ENCODE measurements around the gene TOGARAM1.

The TOGARAM1 gene

GRCh38 chr14:45003924-45004323 lies 41.9 kb downstream of the TOGARAM1 start:
- no peak overlapping the region for H3K4me3 ChIP-seq (ENCODE audit: control insufficient read depth, low read depth, low read length)
- TF ChIP-seq CTCF (conservative IDR thresholded peaks at IDR 0.05; ENCODE audit: control insufficient read depth, insufficient read depth, low read depth, low read length) = no peak
- no peak for DNase-seq (ENCODE audit: low read depth)

GRCh38 chr14:45015133-45015532 lies 53.1 kb downstream of the TOGARAM1 start:
- DNase-seq (ENCODE audit: low read depth) = no peak
- TF ChIP-seq CTCF (conservative IDR thresholded peaks at IDR 0.05; ENCODE audit: control insufficient read depth, insufficient read depth, low read depth, low read length) = no peak
- H3K4me3 ChIP-seq (ENCODE audit: control insufficient read depth, low read depth, low read length) = no peak overlapping the region

GRCh38 chr14:45028107-45028626 lies 66.2 kb downstream of the TOGARAM1 start:
- H3K4me3 ChIP-seq (ENCODE audit: control insufficient read depth, low read depth, low read length) = no peak overlapping the region
- no peak for DNase-seq (ENCODE audit: low read depth)
- no peak for TF ChIP-seq CTCF (conservative IDR thresholded peaks at IDR 0.05; ENCODE audit: control insufficient read depth, insufficient read depth, low read depth, low read length)

- H3K4me3 ChIP-seq (ENCODE audit: control insufficient read depth, low read depth, low read length) = no peak overlapping the region
- DNase-seq (ENCODE audit: low read depth) = no peak
- TF ChIP-seq CTCF (conservative IDR thresholded peaks at IDR 0.05; ENCODE audit: control insufficient read depth, insufficient read depth, low read depth, low read length) = no peak
These were observed 72.7 kb downstream of the TOGARAM1 start for GRCh38 chr14:45034730-45035129.

GRCh38 chr14:45038256-45038655 lies 76.3 kb downstream of the TOGARAM1 start:
- H3K4me3 ChIP-seq (ENCODE audit: control insufficient read depth, low read depth, low read length) = no peak overlapping the region
- no peak for DNase-seq (ENCODE audit: low read depth)
- TF ChIP-seq CTCF (conservative IDR thresholded peaks at IDR 0.05; ENCODE audit: control insufficient read depth, insufficient read depth, low read depth, low read length) = no peak

GRCh38 chr14:45038865-45039264 lies 76.9 kb downstream of the TOGARAM1 start:
- TF ChIP-seq CTCF (conservative IDR thresholded peaks at IDR 0.05; ENCODE audit: control insufficient read depth, insufficient read depth, low read depth, low read length) = no peak
- H3K4me3 ChIP-seq (ENCODE audit: control insufficient read depth, low read depth, low read length) = no peak overlapping the region
- DNase-seq (ENCODE audit: low read depth) = no peak

- no peak for TF ChIP-seq CTCF (conservative IDR thresholded peaks at IDR 0.05; ENCODE audit: control insufficient read depth, insufficient read depth, low read depth, low read length)
These were observed 77.4 kb downstream of the TOGARAM1 start for GRCh38 chr14:45039390-45039789.

More at GRCh38 chr14:45039390-45039789, 77.4 kb downstream of the TOGARAM1 start:
- H3K4me3 ChIP-seq (ENCODE audit: control insufficient read depth, low read depth, low read length) = no peak overlapping the region
- no peak for DNase-seq (ENCODE audit: low read depth)
